PC-9 (cell line): ENCODE results near the gene ERI3.

Experiments used
- EZH2 ChIP-seq: fragments of 200-600 bp; sonication (generic); IDR thresholded peaks from 2 replicates; pipeline ENCODE4 v1.8.0; 2017; ENCODE audit warnings: antibody characterized with exemption, low read depth
- TF ChIP-seq, protein P1 (sequence below): fragments of 200-600 bp; sonication (generic); conservative IDR thresholded peaks from 2 replicates; pipeline ENCODE4 v1.6.1; 2017; ENCODE audit warnings: mixed run types, antibody characterized with exemption, mild to moderate bottlenecking, moderate library complexity

DNA sequence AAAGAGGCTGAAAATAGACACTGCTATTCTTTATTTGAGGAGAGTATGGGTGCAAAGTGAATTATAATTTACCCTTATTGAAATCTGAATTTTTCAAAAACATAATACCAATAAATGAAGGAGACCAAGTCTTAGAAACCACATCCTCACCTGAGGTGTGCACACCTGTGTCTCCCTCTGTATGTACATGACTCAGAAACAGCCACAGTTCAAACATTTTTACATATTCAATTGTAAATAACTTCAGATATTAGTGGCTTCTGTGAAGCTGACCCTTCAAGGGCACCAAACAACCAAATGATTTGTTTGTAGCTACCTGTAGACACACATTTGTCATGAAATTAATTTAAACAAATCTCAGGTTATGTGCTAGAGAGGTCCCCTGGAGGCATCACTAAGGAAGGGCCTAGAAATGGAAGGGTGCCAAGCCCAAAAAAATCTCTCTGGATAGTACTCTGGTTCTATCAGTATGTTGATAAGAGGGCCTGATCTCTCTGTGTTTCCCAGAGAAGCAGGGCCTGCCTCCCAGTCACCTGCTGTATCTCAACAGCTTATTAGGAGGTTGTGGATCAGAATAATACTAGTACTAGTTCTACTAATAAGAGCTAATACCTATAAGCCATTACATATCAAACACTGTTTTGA lies 28.1 kb downstream of the ERI3 start:
- TF ChIP-seq, protein P1, sequence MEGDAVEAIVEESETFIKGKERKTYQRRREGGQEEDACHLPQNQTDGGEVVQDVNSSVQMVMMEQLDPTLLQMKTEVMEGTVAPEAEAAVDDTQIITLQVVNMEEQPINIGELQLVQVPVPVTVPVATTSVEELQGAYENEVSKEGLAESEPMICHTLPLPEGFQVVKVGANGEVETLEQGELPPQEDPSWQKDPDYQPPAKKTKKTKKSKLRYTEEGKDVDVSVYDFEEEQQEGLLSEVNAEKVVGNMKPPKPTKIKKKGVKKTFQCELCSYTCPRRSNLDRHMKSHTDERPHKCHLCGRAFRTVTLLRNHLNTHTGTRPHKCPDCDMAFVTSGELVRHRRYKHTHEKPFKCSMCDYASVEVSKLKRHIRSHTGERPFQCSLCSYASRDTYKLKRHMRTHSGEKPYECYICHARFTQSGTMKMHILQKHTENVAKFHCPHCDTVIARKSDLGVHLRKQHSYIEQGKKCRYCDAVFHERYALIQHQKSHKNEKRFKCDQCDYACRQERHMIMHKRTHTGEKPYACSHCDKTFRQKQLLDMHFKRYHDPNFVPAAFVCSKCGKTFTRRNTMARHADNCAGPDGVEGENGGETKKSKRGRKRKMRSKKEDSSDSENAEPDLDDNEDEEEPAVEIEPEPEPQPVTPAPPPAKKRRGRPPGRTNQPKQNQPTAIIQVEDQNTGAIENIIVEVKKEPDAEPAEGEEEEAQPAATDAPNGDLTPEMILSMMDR: no peak
- TF ChIP-seq EZH2: no peak
